ENCODE data around the gene PTCD3.

DNA sequence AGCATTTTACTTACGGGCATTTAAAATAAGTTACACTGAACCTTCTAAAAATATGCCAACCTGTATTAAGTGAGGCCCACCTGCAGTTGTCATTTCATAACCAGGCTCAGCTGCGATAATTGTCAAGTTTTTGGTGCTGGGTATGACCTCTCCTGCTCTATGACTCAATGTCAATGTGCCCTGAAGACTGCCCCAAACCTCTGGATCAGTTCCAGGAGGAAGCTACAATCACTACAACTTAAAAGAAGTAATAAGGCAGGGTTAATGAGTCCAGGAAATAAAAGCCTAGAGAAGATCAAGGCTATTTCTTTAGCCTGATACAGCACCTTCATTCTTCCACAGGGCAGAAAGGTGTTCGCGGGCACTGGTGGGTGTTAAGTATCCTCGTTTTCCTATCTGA, 23.3 kb upstream of the PTCD3 start:
- TF ChIP-seq, protein P1, sequence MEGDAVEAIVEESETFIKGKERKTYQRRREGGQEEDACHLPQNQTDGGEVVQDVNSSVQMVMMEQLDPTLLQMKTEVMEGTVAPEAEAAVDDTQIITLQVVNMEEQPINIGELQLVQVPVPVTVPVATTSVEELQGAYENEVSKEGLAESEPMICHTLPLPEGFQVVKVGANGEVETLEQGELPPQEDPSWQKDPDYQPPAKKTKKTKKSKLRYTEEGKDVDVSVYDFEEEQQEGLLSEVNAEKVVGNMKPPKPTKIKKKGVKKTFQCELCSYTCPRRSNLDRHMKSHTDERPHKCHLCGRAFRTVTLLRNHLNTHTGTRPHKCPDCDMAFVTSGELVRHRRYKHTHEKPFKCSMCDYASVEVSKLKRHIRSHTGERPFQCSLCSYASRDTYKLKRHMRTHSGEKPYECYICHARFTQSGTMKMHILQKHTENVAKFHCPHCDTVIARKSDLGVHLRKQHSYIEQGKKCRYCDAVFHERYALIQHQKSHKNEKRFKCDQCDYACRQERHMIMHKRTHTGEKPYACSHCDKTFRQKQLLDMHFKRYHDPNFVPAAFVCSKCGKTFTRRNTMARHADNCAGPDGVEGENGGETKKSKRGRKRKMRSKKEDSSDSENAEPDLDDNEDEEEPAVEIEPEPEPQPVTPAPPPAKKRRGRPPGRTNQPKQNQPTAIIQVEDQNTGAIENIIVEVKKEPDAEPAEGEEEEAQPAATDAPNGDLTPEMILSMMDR (IDR thresholded peaks at IDR 0.05; ENCODE audit: poor library complexity, severe bottlenecking): no peak
- TF ChIP-seq SMC3 (conservative IDR thresholded peaks at IDR 0.05; ENCODE audit: poor library complexity) (no peak), EZH2 (IDR thresholded peaks at IDR 0.05; ENCODE audit: borderline replicate concordance, insufficient read depth, low read length, poor library complexity, severe bottlenecking) (no peak), RAD21 (conservative IDR thresholded peaks at IDR 0.05) (no peak), REST (IDR thresholded peaks at IDR 0.05; ENCODE audit: borderline replicate concordance) (no peak), TAF1 (IDR thresholded peaks at IDR 0.05; ENCODE audit: low read depth) (no peak)
